Activated T-cell treated with anti-CD3 and anti-CD28 coated beads for 48 hours (primary cell): Measurements from ENCODE around the gene SYNDIG1.

Experiments
- DNase-seq: peaks from one replicate; pipeline ENCODE4 v3.0.0-alpha.2; 2020; ENCODE audit warnings: low read depth

SYNDIG1 gene

DNA sequence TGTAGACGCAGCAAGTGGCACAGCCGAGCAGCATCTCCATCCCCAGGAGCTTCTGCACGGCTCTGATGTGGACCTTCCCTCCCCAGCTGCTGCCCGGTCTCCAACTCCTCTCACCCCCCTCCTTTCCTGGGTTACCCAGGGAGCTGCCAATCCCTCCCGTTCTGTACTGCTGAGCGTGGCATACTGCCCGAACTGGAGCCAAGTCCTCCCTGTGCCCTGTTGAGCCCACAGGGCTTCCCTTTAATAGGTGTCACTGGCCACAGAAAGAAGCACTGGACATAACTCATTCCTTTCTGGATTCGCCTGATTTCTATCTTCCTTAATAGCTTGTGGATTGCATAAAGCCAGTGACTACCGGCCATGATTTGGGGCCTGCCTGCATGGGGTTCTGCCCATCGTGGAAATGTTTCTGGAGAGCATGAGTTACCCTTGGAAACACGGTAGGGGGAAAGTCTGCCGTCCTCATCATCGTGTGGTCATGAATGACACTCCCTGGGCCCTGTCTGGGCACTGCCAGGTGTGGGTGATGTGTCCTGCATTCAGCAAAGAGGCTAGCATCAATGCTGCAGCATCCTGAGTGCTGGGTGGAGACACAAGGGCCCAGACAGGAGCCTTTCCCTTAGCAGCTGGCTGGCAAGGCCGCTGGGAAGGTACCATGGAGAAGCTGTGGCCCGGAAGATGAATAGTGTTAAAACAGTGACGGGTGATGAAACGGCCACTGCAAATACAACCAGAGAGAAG is 189.7 kb downstream of the SYNDIG1 start:
- DNase-seq, result no peak

DNA sequence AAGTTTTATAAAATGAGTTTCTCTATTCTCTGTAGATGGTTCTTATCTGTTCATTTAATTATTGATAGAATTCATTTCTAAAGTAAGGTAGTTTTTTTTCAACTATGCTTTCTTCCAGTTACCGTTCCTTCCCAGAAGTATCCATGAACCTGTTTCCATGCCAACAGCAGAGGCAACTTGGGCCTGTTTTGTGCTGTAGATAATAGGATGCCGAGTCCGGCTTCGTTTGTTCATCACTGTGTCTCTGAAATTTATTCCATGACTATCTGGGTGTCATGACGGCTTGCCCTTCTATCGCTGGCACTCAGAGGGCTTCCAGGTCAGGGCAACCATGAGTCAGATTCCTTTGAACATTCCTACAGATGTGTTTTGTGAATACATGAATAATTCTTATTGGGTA is 190.4 kb downstream of the SYNDIG1 start:
- DNase-seq, result no peak

DNA sequence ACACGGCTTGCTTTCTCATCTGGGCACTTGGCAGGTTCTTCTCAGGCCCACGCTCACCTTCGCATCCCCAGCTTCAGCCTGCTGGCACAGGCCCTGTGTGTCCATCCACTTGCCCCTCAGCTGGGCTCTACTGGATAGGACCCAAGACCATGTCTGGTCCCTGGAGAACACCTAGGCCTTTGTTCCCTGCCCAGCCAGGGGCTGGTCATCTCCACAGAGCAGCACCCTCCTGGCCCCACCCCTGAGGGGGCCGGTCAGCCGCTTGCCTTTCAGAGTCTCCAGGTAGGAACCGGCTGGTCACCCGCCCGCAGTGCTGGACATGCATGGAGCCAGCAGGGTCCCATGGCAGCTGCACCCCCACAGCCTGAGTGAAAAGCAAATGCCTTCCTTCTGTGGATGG is 191.2 kb downstream of the SYNDIG1 start:
- no peak for DNase-seq

DNA sequence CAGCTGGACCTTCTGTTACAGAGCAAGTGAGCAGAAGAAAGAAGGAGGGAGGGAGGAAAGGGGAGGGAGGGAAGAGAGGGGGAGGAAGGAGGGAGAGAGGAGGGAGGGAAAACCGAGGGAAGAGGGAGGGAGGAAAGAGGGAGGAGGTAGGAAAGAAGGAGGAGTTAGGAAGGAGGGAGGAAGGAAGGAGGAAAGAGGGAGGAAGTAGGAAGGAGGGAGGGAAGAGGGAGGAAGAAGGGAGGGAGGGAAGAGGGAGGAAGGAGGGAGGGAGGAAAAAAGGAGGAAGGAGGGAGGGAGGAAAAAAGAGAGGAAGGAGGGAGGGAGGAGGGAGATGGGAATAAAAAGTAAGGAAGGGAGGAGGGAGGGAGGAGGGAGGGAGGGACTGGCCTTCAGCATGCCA is 191.8 kb downstream of the SYNDIG1 start:
- DNase-seq, result no peak

DNA sequence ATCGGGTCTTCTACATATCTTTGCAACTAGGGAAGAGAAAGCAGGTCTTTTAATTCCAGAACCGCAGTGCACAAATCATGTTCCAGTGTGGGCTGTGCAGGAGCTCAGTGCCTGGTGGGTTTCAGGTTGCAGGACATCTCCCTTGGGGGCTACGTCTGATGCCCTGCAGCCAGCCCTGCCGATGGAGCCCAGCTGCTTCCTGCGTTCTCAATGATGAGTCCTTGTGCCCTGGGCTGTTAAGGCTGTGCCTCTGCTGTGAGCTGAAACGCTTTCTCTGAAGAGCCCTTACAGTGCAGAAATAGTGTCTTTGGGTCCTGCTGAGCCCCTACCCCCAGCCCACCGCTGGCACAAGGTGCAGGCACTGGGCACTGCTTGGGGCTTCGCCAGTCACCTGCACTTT is 192.9 kb downstream of the SYNDIG1 start:
- no peak for DNase-seq

DNA sequence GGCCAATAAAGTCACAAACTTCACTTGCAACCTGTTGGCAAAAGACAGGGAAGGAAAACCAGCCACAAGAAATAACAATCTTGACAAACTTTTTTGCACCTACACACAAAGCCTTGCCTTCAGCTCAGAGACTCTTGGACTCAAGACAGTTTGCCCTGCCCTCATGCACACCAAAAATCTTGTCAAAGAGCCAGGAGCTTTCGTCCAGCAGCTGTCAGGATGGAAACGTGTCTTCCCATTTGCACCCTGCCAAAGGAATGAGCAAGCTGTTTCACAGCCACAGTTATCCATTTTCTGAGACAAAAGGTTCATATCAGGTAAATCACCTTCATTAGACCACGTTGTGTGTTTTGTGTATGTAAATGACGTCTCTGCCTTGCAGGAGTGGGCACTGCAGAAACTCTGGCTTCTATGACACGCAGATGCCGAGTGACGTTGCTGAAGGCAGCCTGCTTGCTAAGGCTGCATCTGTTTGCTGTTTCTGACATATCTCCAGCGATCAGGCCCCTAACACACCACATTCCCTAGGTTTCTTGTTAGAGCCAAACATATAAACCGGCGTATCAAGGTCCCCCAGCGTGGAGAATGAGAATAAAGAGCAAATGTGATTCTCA is 193.4 kb downstream of the SYNDIG1 start:
- no peak for DNase-seq

DNA sequence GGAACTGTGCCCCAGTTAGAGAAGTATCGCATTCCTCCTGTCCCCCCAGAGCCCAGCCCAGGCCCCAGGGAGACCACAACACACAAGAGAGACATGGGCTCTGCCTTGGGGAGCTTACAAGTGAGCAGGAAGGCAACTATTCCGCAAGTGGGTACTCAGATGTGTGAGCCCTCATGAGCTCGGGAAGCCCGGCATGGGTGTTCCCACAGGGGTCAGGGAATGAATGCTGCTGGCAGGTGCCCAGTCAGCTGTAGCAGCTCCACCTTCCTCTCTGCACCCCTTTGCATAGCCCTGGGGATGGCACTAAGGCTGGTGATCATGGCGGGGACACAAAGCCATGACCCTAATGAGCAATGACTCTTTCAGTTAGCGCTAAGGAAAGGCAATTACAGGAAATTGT is 194.1 kb downstream of the SYNDIG1 start:
- no peak for DNase-seq

DNA sequence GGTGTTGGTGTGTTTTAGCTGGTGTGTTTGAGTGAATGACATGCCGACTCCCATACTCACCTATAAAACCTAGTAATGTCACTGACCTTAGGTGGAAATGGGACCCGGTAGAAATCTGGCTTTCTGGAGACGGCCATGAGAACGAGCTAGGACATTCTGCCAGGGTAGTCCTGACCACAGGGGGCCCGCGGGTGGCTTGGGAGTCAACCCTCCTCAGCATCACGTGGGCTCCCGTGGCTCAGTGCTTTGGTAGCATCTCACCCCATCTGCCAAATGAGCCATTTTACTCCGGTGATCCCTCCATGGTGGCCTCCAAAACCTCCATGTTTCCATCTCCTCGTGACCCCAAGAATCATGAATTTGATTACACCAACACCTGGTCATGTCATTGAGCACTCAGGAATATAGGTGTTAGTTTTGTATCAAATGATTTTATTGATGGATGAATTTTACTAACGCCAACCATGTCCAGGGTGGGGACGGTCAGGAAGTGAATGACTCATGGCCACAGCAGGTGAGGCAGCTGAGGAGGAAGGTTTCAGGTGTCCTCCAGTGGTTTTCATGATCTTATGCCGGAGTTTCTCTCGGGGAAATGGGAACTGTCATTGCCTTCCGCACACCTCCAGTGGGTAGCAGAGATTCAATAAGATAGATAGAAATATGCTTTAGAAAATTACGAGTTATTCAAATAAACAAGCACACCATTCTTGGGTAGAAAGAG is 195.0 kb downstream of the SYNDIG1 start:
- DNase-seq, result no peak

DNA sequence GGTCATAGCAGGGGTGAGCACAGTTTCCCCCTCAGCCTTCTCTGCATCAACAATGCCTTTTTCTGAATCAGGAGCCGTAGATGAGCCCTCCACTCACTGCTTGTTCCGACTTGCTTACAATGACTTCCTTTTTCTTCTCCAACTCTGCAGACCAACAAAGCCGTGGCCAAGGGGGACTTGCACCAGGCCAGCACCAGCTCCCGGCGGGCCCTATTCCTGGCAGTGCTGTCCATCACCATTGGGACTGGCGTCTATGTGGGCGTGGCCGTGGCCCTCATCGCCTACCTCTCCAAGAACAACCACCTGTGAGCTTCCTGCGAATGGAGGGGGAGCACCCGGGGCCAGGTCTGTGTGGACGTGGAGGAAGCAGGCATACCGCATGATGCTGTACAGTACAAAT is 195.8 kb downstream of the SYNDIG1 start:
- no peak for DNase-seq

DNA sequence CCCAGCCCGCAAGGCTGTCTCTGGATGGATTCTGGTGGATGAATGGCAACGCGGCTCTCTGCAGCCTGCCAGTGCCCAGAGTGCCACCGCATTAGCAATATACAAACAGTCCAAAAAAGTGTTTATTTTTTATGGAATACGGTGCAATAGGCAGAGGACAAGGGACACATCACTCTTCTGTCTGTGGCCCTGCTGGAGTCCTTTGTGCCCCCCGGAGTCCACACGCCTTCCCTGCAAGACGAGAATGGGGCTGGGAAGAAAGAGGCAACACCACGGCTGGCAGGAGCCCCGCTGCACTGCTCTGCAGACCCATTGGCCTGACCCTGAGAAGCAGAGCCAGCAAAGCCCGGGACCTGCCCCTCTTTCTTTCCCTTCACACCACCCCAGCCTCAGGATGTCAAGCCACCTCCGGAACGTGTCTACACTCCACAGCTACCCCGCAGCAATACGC is 196.3 kb downstream of the SYNDIG1 start:
- DNase-seq, result no peak

DNA sequence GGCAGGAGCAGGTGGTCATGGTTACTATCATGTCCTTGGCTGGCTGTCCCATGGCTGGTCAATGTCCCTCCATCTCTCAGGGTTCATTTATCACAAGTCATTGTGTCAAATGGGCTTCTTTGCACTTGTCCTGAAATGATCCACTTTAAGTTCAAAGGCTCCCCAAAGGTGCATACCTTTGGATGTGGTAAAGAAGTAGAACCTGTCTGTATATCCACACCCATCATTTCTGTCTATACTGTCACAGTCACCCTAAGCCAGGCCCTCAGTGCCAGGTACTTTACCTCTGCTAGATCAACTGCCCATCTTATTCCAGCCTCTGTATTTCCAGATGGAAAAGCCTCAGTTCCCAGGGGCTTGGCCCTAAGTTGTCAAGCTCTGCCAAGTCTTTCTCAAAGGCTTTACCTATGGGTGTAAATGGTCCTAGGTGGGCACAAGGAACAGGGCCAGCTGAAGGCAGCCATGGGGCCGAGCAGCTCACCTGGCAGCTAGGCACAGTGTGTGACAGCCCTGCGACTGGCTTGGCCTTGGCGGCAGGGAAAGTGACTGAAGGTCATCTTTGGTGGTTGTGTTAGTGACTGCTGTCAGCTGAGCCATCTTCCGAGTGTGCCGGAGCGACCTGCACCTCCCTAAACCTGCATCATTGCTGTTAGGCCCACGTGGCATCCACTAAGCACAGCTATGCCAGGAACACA is 198.4 kb downstream of the SYNDIG1 start:
- no peak for DNase-seq

DNA sequence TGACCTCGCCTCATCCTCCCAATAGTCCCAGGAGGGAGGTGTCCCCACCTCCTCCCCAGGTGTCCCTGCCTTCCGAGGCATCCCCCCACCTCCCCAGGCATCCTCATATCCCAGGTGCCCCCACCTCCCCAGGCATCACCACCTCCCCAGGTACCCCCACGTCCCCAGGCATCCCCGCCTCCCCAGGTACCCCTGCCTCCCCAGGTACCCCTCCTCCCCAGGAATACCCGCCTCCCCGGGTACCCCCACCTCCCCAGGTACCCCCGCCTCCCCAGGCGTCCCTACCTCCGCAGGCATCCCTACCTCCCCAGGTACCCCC is 198.9 kb downstream of the SYNDIG1 start:
- no peak for DNase-seq

DNA sequence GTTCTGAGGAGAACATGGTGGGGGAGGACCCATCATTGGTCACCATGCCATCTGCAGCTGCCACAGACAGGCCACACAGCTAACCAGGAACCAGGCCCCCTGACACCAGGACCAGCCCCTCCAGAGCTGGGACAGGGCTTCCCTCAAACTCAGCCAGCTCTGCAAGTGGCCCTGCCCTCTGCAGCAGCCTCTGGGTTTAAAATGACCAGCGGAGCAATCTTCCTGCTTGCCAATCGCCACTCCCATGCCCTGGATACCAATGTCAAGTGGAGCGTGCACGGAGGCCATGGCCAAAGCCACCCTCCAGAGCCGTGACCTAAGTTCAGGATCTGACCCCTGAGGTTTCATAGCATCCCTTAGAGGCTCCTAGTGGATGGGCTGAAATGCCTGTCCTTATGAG is 199.4 kb downstream of the SYNDIG1 start:
- no peak for DNase-seq

DNA sequence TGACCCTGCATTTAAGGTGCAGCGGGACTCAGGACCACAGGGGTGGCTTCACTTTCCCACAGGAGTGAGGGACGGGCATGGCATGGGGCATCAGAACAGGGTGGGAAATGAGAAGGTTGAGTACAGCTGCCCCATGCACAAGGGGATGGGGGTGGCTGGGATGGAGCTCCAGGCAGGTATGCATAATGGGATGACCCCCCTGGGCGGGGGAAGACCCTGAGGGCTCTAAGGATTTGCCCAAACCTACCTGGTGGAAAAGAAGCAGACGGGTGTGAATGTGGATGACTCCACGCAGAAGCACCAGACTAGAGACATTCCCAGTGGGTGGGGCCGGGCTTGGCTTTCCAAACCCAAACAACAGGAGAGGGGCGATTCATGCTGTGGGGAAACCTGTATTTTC is 200.3 kb downstream of the SYNDIG1 start:
- no peak for DNase-seq

DNA sequence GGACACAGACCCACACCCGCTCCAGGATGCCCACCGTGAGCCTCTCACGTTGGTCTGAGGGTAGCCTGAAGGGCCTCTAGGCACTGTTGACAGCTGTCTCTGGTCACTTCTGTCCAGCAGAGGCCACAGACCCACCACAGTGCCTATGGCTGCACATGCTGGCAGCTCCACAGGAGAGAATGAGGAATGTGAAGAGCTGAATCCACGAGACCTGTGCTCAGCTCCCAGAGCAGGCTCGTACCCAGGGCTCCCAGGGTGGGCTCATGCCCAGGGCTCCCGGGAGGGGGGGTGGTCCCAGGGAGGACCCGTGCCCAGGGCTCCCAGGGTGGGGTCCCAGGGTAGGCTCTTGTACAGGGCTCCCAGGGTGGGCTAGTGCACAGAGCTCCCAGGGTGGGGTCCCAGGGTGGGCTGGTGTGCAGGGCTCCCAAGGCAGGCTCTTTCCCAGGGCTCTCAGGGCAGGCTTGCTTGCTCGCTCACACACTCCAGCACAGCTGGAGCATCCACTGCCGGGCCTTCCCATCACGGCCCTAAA is 201.0 kb downstream of the SYNDIG1 start:
- DNase-seq, result no peak

DNA sequence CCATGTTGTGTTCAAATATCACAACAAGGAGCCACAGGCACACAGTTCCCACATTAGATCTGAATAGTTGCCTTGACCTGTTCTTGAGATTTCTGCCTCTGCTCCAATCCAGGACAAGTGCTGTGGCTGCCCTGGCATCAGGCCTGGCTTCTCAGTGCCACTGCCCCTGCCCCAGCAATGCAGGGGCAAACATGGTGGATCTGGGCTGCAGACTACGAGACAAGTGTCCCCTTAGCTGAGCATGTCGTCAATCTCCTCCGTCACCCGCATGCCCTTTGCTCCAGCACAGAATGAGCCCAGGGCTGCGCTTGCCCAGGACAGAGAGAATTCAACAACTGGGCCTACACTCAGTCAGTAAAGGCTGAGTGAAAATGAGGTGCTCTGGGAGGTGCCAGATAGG is 201.6 kb downstream of the SYNDIG1 start:
- DNase-seq, result no peak

DNA sequence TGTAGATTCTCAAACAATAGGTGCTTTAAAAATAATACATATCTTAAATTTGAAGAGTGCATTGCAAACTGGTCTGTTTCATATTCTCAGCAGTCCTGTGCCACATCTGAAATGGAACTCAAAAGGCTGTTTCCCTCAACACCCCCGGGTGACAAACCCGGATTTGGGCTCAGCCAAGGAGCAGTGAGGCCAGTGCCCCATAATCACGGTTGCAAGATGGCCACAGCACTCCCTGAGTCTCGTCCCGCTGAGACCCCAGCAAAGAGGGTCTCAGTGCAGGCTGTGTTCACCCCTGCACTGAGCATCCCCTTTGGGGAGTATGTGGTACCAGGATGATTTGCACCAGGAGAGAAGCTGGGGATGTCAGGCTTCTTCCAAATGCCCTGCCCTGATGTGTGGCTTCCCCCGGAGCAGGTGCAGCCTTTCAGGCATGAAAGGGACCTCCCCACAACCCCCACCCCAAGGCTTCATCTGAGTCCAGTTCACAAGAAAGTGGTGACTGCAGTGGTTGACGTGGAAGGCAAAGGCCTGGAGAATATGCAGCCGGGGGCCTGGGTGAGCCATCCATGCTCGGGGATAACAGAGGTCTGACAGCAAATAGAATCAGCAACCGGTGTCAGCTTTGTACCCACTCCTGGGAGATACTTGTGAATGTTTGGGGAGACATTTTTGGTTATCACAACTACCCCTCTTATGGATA is 202.9 kb downstream of the SYNDIG1 start:
- DNase-seq, result no peak

DNA sequence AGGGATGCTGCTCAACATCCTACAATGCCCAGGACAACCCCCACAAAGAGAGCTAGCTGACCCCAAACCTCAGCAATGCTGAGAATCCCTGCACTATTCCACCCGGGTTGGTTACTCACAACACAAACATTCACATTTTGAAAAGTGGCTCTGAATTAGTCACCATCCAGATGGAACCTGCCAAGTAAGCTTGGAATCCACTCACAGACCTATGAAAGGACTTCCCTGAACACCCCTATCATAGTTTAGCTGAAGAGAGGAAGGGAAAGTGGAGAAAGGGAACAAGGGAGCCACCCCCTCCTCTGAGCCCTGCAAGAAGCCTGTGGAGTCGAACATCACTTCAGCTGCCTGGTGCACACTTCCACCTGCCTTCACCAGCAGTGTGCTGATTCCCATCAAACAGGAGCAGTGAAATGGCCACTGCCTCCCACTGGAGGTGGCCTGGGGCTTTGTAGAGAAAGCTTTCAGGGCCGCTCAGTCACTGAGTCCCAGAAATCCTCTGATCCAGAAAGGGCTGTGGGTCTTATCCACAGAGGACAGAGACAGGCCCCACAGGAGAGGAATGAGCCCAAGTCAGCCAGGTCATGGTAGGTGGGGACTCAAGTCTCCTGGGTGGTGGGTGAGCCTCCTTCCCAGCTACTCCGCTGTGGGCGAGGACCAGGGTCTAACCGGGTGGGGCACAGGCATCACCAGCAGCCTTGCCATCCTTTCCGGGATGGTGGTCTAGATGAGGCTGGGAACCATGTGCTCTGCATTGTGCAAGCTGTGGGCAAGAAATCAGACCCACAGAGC is 203.7 kb downstream of the SYNDIG1 start:
- no peak for DNase-seq

DNA sequence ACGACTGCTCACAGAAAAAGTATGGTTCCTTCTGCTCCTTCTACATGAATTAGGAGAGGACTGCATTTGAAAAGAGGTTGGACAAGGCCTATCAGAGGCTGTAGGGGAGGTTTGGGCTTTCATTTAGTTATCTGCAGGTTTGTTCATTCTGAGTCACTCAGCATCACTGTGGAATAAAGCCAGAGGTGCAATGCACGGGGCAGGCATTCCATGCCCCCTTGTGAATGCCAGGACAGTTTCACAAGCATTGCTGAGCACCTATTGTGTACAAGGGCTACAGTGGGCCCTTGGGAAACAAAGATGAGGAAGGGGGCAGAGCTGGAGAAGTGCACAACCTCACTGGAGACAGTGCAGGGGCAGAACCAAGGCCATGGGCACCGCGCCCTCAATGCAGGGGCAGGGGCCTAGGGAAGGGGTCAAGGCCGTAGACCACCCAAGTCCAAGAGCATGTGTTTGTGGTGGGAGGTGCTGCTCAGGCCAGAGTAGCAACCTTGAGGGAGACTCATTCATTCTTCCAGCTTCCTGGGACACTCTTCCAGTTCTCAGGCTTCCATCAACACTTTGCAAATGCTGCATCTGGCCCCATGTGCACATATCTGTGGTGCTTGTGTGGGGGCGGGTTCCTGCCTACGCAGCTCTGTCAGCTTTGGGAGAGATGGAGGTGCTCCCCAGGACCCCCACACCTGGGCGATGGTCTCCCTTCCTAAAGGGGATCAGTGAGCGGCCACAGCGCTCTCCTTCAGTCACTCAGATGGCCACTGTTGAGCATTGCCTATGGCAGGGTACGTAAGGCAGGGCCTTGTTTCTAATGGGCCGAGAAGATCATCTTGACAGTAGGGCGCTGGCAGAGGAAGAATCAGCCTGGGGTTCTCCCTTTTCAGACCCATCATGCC is 204.5 kb downstream of the SYNDIG1 start:
- DNase-seq, result no peak
